K562 treated with DMSO at 1 percent for 24 hours (cell line): ENCODE results near the gene HBG2. TPM values are rescaled to one million over a fixed set of nuclear protein-coding genes. Genes with fewer than 3 reads are reported as not detected.

ENCODE experiments used
- total RNA-seq: library from RNA; unstranded; fragments of 300-600 nt; gene quantifications from 2 replicates; pipeline ENCODE4 v1.2.3, GENCODE V29; 2022; ENCODE audit warnings: low read depth; ENCODE audit not compliant: insufficient read depth

Gene HBG2
- total RNA-seq, result 1,595 and 1,633 TPM in 2 replicates

GRCh38 chr11:5254646-5255413 is at the start of gene HBG2:
HBG2 (minus strand) TSS chr11:5254781; CDS start chr11:5254728, 53 bp downstream.

GRCh38 chr11:5301846-5302245 is 47.3 kb upstream of the HBG2 start, which contains the start of gene OR51B4:
OR51B4 (minus strand) TSS chr11:5301946; CDS start chr11:5301946, 0 bp downstream.

GRCh38 chr11:5269715-5270147 is 15.2 kb upstream of the HBG2 start, which contains the start of gene HBE1:
HBE1 (minus strand) TSS chr11:5269945; CDS start chr11:5269890, 55 bp downstream.

GRCh38 chr11:5249807-5250396 is 4.7 kb downstream of the HBG2 start, which contains the start of gene HBG1:
HBG1 (minus strand) TSS chr11:5249857; CDS start chr11:5249804, 53 bp downstream.

GRCh38 chr11:5234381-5234834 is 20.2 kb downstream of the HBG2 start, which contains the start of gene HBD:
HBD (minus strand) TSS chr11:5234483; CDS start chr11:5234433, 50 bp downstream.

GRCh38 chr11:5226732-5227310 is 27.8 kb downstream of the HBG2 start, which contains the start of gene HBB:
HBB (minus strand) TSS chr11:5227071; CDS start chr11:5227021, 50 bp downstream.

Other genes with a start within 250 kb of the HBG2 start
- not detected in 2 replicates for gene OR52J3, start 208.3 kb downstream of the HBG2 start, total RNA-seq
- not detected in 2 replicates for gene OR52E2, start 195.2 kb downstream of the HBG2 start, total RNA-seq
- gene OR52E1, start 185.2 kb downstream of the HBG2 start, total RNA-seq, result not detected in 2 replicates
- not detected in 2 replicates for gene OR52A5, start 116.4 kb downstream of the HBG2 start, total RNA-seq
- gene OR52A1, start 100.0 kb downstream of the HBG2 start, total RNA-seq, result not detected in 2 replicates
- not detected in 2 replicates for gene OR51V1, start 54.1 kb downstream of the HBG2 start, total RNA-seq
- gene HBB, start 27.7 kb downstream of the HBG2 start, total RNA-seq, result not detected in 2 replicates
- gene HBD, start 20.3 kb downstream of the HBG2 start, total RNA-seq, result 10.4 and 12.5 TPM in 2 replicates
- 397 and 400 TPM in 2 replicates for gene HBG1, start 4.9 kb downstream of the HBG2 start, total RNA-seq
- 959 and 977 TPM in 2 replicates for gene HBE1, start 15.2 kb upstream of the HBG2 start, total RNA-seq
- gene OR51B4, start 47.2 kb upstream of the HBG2 start, total RNA-seq, result 35.4 and 49.8 TPM in 2 replicates
- 3.0 and 3.1 TPM in 2 replicates for gene OR51B2, start 69.5 kb upstream of the HBG2 start, total RNA-seq
- gene OR51B5, start 88.7 kb upstream of the HBG2 start, total RNA-seq, result 36.2 and 41.7 TPM in 2 replicates
- gene OR51B6, start 96.7 kb upstream of the HBG2 start, total RNA-seq, result not detected in 2 replicates
- gene OR51M1, start 129.0 kb upstream of the HBG2 start, total RNA-seq, result not detected in 2 replicates
- not detected in 2 replicates for gene OR51Q1, start 167.3 kb upstream of the HBG2 start, total RNA-seq
- not detected in 2 replicates for gene OR51I1, start 186.7 kb upstream of the HBG2 start, total RNA-seq
- not detected in 2 replicates for gene OR51I2, start 194.5 kb upstream of the HBG2 start, total RNA-seq
- 0.61 TPM in 1 of 2 replicates, not detected in the other for gene OR52D1, start 233.9 kb upstream of the HBG2 start, total RNA-seq